ENCODE measurements around the gene GCK. TPM values are rescaled to one million over a fixed set of nuclear protein-coding genes. Genes with fewer than 3 reads are reported as not detected.

Gene GCK
- total RNA-seq, 2 experiments from 2014 or later: 0.16 TPM; not detected in 1

GRCh38 chr7:44158096-44158872 is 31.0 kb downstream of the GCK start:
- no peak overlapping the region for H3K4me3 ChIP-seq (ENCODE audit: low read depth, low read length, poor library complexity, severe bottlenecking)
- TF ChIP-seq EZH2phosphoT487 (IDR thresholded peaks at IDR 0.05; ENCODE audit: borderline replicate concordance, low read depth, low read length): no peak
- no peak for TF ChIP-seq CTCF (conservative IDR thresholded peaks at IDR 0.05; ENCODE audit: low read length)
- no peak overlapping the region for H2AFZ ChIP-seq (ENCODE audit: low read length)
- DNase-seq (ENCODE audit: low spot score): no peak
- intact Hi-C loops (cut with micrococcal nuclease; ENCODE audit: unreplicated experiment): no loop called here
- no peaks in the 10 kb centered on the region for H3K4me1 ChIP-seq (ENCODE audit: insufficient read depth, low read length, poor library complexity, severe bottlenecking)
- H3K9me3 ChIP-seq (ENCODE audit: low read length): no peaks in the 10 kb centered on the region
- H3K79me2 ChIP-seq (ENCODE audit: insufficient read depth, low read depth, low read length): no peaks in the 10 kb centered on the region
- no peak overlapping the region for H3K4me2 ChIP-seq (ENCODE audit: low read length)
- BruUV-seq (replicated peaks): no TSS peak
- H3K9me2 ChIP-seq (ENCODE audit: insufficient read depth, low read length): no peaks in the 10 kb centered on the region
- no peaks in the 10 kb centered on the region for H4K20me1 ChIP-seq (ENCODE audit: insufficient read depth, low read length)
- ChIA-PET CTCF (ENCODE audit: unreplicated experiment) (no interaction called here), POLR2A (no interaction called here)
- H3K36me3 ChIP-seq (ENCODE audit: insufficient read depth, low read length): no peaks in the 10 kb centered on the region
- H3K27ac ChIP-seq (ENCODE audit: low read depth, low read length, poor library complexity, severe bottlenecking): no peak overlapping the region

- Histone ChIP-seq H3K9me2 (ENCODE audit: insufficient read depth, low read length) (no peaks in the 10 kb centered on the region), H3K4me2 (ENCODE audit: low read length) (no peak overlapping the region), H3K9me3 (ENCODE audit: low read length) (no peaks in the 10 kb centered on the region), H3K27ac (ENCODE audit: low read depth, low read length, poor library complexity, severe bottlenecking) (no peak overlapping the region), H3K4me3 (ENCODE audit: low read depth, low read length, poor library complexity, severe bottlenecking) (no peak overlapping the region), H3K79me2 (ENCODE audit: insufficient read depth, low read depth, low read length) (no peaks in the 10 kb centered on the region), H3K4me1 (ENCODE audit: insufficient read depth, low read length, poor library complexity, severe bottlenecking) (no peaks in the 10 kb centered on the region), H2AFZ (ENCODE audit: low read length) (no peak overlapping the region), H4K20me1 (ENCODE audit: insufficient read depth, low read length) (no peaks in the 10 kb centered on the region), H3K36me3 (ENCODE audit: insufficient read depth, low read length) (no peaks in the 10 kb centered on the region)
- DNase-seq (ENCODE audit: low spot score): no peak
- ChIA-PET POLR2A (no interaction called here), CTCF (ENCODE audit: unreplicated experiment) (no interaction called here)
- no TSS peak for BruUV-seq (replicated peaks)
- intact Hi-C loops (cut with micrococcal nuclease; ENCODE audit: unreplicated experiment): no loop called here
- TF ChIP-seq CTCF (conservative IDR thresholded peaks at IDR 0.05; ENCODE audit: low read length): no peak
- no peak for TF ChIP-seq EZH2phosphoT487 (IDR thresholded peaks at IDR 0.05; ENCODE audit: borderline replicate concordance, low read depth, low read length)
Measured at GRCh38 chr7:44157116-44158080, 31.8 kb downstream of the GCK start.

All from OCI-LY7 (cell line).